A204.1 (cell line): ENCODE results near the gene PPP2R5C.
A peak's percentile ranks its signal among the peaks of the same experiment; 100 is the strongest.
"Not testable (repeated sequence)": the region's sequence is repeated elsewhere in the genome, so short reads cannot be mapped to it uniquely, and the experiment has no call there.

ENCODE experiments used
- FAIRE-seq: peaks from 2 replicates; lab custom pipeline; 2012; peaks lifted over from hg19 to GRCh38; lab: Jason Lieb, UNC

The PPP2R5C gene

GRCh38 chr14:101968186-101968585 is 206.7 kb downstream of the PPP2R5C start:
- FAIRE-seq: no peak

GRCh38 chr14:101969481-101969880 is 208.0 kb downstream of the PPP2R5C start:
- FAIRE-seq: no peak

- FAIRE-seq: no peak
Measured at GRCh38 chr14:101970830-101971400, 209.4 kb downstream of the PPP2R5C start.

- not testable (repeated sequence) for FAIRE-seq
Measured at GRCh38 chr14:101971458-101971857, 209.9 kb downstream of the PPP2R5C start.

- peak; percentile 55 for FAIRE-seq
Measured at GRCh38 chr14:101972126-101972866, 210.8 kb downstream of the PPP2R5C start.

GRCh38 chr14:101973356-101973755 is 211.8 kb downstream of the PPP2R5C start:
- no peak for FAIRE-seq

- no peak for FAIRE-seq
Measured at GRCh38 chr14:101975231-101975630, 213.7 kb downstream of the PPP2R5C start.
